ENCODE data around the gene CACNG1.
"Not testable (repeated sequence)": the region's sequence is repeated elsewhere in the genome, so short reads cannot be mapped to it uniquely, and the experiment has no call there.

CACNG1 gene

DNA sequence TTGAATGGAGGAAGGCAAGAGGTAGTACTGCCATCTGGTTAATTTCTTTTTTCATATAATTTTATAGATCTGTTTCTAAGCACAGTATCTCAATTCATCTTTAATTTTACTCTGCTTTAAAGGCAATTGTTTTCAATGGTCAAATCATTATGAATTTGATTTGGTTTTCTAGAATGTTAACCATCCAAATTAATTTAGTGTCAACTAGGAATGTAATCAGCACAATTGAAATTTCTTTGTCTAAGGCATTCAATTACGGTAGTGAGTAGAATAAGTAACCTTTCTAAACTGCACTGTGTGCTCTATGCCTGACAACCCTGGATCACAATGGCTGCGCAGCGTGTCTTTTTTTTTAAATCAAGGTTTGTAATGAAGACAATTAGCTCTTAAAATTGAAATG lies 44.3 kb downstream of the CACNG1 start:
- H3K4me2 ChIP-seq (ENCODE audit: low read depth, low read length): no peak overlapping the region
- peaks cover 5% of the 10 kb centered on the region for H3K4me1 ChIP-seq (ENCODE audit: low read length)
- H3K27ac ChIP-seq (ENCODE audit: low read length): no peak overlapping the region
- no peak overlapping the region for H2AFZ ChIP-seq (ENCODE audit: low read length)
- H3K4me3 ChIP-seq (ENCODE audit: low read length): no peak overlapping the region
- no peaks in the 10 kb centered on the region for H3K9me2 ChIP-seq (replicated peaks; ENCODE audit: insufficient read depth, low read length)
- H4K20me1 ChIP-seq (ENCODE audit: insufficient read depth, low read length): no peaks in the 10 kb centered on the region
- no peak for DNase-seq
- no peaks in the 10 kb centered on the region for H3K27me3 ChIP-seq (replicated peaks; ENCODE audit: insufficient read depth, low read length)
- TF ChIP-seq EZH2 (optimal IDR thresholded peaks at IDR 0.05; ENCODE audit: low read depth, low read length) (no peak), EZH2phosphoT487 (IDR thresholded peaks at IDR 0.05; ENCODE audit: low read length) (no peak)
- TF ChIP-seq, protein P1, sequence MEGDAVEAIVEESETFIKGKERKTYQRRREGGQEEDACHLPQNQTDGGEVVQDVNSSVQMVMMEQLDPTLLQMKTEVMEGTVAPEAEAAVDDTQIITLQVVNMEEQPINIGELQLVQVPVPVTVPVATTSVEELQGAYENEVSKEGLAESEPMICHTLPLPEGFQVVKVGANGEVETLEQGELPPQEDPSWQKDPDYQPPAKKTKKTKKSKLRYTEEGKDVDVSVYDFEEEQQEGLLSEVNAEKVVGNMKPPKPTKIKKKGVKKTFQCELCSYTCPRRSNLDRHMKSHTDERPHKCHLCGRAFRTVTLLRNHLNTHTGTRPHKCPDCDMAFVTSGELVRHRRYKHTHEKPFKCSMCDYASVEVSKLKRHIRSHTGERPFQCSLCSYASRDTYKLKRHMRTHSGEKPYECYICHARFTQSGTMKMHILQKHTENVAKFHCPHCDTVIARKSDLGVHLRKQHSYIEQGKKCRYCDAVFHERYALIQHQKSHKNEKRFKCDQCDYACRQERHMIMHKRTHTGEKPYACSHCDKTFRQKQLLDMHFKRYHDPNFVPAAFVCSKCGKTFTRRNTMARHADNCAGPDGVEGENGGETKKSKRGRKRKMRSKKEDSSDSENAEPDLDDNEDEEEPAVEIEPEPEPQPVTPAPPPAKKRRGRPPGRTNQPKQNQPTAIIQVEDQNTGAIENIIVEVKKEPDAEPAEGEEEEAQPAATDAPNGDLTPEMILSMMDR (IDR thresholded peaks at IDR 0.05; ENCODE audit: low read length): no peak
- no peak overlapping the region for H3K9ac ChIP-seq (ENCODE audit: low read length)
- no peaks in the 10 kb centered on the region for H3K79me2 ChIP-seq (ENCODE audit: low read length)
- H3K36me3 ChIP-seq (replicated peaks; ENCODE audit: insufficient read depth, low read length): no peaks in the 10 kb centered on the region
- no peaks in the 10 kb centered on the region for H3K9me3 ChIP-seq (replicated peaks; ENCODE audit: insufficient read depth, low read length)
- no peaks in the 10 kb centered on the region for H3F3A ChIP-seq (ENCODE audit: insufficient read depth, low read length)

DNA sequence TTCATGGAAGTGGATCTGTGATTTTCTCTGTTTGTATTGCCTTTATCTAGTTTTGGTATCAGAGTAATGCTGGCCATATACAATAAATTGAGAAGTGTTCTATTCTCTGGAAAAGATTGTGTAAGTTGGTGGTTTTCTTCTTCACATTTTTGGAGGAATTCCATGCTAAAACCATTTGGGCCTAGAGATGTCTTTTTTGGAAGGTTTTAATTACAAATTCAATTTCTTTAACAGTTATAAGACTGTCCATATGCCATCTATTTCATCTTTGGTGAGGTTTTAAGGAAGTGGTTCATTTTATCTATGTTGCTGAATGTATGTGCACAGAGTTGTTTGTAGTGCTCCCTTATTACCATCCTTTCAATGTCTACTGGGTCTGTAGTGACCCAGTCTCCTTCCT lies 46.0 kb downstream of the CACNG1 start:
- H3F3A ChIP-seq (ENCODE audit: insufficient read depth, low read length): no peaks in the 10 kb centered on the region
- TF ChIP-seq, protein P1 (IDR thresholded peaks at IDR 0.05; ENCODE audit: low read length): no peak
- TF ChIP-seq EZH2 (optimal IDR thresholded peaks at IDR 0.05; ENCODE audit: low read depth, low read length): no peak
- no peak for TF ChIP-seq EZH2phosphoT487 (IDR thresholded peaks at IDR 0.05; ENCODE audit: low read length)

DNA sequence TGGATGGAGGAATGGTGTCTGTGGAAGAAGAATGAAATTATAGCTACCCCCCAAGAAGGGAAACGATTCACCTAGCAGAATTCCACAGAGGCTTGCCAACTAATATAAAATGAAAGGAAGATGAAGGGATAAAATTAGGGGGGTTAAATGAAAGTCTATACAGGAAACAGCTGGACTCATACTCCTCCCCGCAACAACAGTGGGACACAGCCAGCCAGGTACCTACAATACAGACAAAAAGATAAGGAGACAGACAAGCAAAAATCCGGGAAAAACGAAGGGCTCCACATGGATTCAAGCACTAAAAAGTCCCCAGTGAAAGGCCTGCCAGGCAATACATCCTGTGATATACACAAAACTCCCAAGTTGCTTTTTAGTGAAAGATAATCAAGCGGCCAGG lies 47.9 kb downstream of the CACNG1 start:
- TF ChIP-seq EZH2phosphoT487 (IDR thresholded peaks at IDR 0.05; ENCODE audit: low read length) (no peak), EZH2 (optimal IDR thresholded peaks at IDR 0.05; ENCODE audit: low read depth, low read length) (no peak)
- TF ChIP-seq, protein P1 (IDR thresholded peaks at IDR 0.05; ENCODE audit: low read length): no peak
- Histone ChIP-seq H3K27me3 (replicated peaks; ENCODE audit: insufficient read depth, low read length) (no peaks in the 10 kb centered on the region), H3K4me3 (ENCODE audit: low read length) (no peak overlapping the region), H2AFZ (ENCODE audit: low read length) (no peak overlapping the region), H3K9ac (ENCODE audit: low read length) (no peak overlapping the region), H3K9me2 (replicated peaks; ENCODE audit: insufficient read depth, low read length) (no peaks in the 10 kb centered on the region), H3K79me2 (ENCODE audit: low read length) (peaks cover 10% of the 10 kb centered on the region), H3K9me3 (replicated peaks; ENCODE audit: insufficient read depth, low read length) (no peaks in the 10 kb centered on the region), H4K20me1 (ENCODE audit: insufficient read depth, low read length) (no peaks in the 10 kb centered on the region), H3K4me2 (ENCODE audit: low read depth, low read length) (no peak overlapping the region), H3K27ac (ENCODE audit: low read length) (no peak overlapping the region), H3K36me3 (replicated peaks; ENCODE audit: insufficient read depth, low read length) (no peaks in the 10 kb centered on the region), H3K4me1 (ENCODE audit: low read length) (no peaks in the 10 kb centered on the region), H3F3A (ENCODE audit: insufficient read depth, low read length) (no peaks in the 10 kb centered on the region)
- DNase-seq: no peak

More for the DNA sequence above, 46.0 kb downstream of the CACNG1 start:
- no peaks in the 10 kb centered on the region for H4K20me1 ChIP-seq (ENCODE audit: insufficient read depth, low read length)
- no peaks in the 10 kb centered on the region for H3K9me3 ChIP-seq (replicated peaks; ENCODE audit: insufficient read depth, low read length)
- H3K4me2 ChIP-seq (ENCODE audit: low read depth, low read length): no peak overlapping the region
- H3K27me3 ChIP-seq (replicated peaks; ENCODE audit: insufficient read depth, low read length): no peaks in the 10 kb centered on the region
- H3K9me2 ChIP-seq (replicated peaks; ENCODE audit: insufficient read depth, low read length): no peaks in the 10 kb centered on the region
- H3K36me3 ChIP-seq (replicated peaks; ENCODE audit: insufficient read depth, low read length): no peaks in the 10 kb centered on the region
- DNase-seq: no peak
- no peak overlapping the region for H3K27ac ChIP-seq (ENCODE audit: low read length)
- H3K4me1 ChIP-seq (ENCODE audit: low read length): no peaks in the 10 kb centered on the region
- H3K79me2 ChIP-seq (ENCODE audit: low read length): 0 out of 2 replicates have a peak, but pooled peaks cover 6% of the 10 kb centered on the region
- no peak overlapping the region for H3K9ac ChIP-seq (ENCODE audit: low read length)
- no peak overlapping the region for H3K4me3 ChIP-seq (ENCODE audit: low read length)
- no peak overlapping the region for H2AFZ ChIP-seq (ENCODE audit: low read length)

DNA sequence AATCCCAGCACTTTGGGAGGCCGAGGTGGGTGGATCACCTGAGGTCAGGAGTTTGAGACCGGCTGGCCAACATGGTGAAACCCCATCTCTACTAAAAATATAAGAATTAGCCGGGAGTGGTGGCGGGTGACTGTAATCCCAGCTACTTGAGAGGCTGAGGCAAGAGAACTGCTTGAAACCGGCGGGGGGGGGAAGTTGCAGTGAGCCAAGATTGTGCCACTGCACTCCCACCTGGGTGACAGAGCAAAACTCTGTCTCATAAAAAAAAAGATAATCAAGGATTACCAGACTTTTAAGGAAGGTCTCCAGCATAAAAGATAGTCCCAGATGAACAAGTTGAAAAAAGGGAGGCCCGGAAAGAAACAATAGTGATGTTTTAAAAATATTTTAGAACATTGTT lies 48.4 kb downstream of the CACNG1 start:
- peaks cover 14% of the 10 kb centered on the region for H3K79me2 ChIP-seq (ENCODE audit: low read length)
- H3K4me2 ChIP-seq (ENCODE audit: low read depth, low read length); DNase-seq; H2AFZ ChIP-seq (ENCODE audit: low read length); H3K36me3 ChIP-seq (replicated peaks; ENCODE audit: insufficient read depth, low read length); H3K4me3 ChIP-seq (ENCODE audit: low read length); H3K27ac ChIP-seq (ENCODE audit: low read length); H3K9me3 ChIP-seq (replicated peaks; ENCODE audit: insufficient read depth, low read length); H3K4me1 ChIP-seq (ENCODE audit: low read length); H3K9me2 ChIP-seq (replicated peaks; ENCODE audit: insufficient read depth, low read length); H3F3A ChIP-seq (ENCODE audit: insufficient read depth, low read length); H4K20me1 ChIP-seq (ENCODE audit: insufficient read depth, low read length); H3K9ac ChIP-seq (ENCODE audit: low read length); H3K27me3 ChIP-seq (replicated peaks; ENCODE audit: insufficient read depth, low read length): not testable (repeated sequence)

Data from MM.1S (cell line).